Kidney (tissue), 14 donors: Measurements from ENCODE around the gene SCMH1. TPM values are rescaled to one million over a fixed set of nuclear protein-coding genes. Genes with fewer than 3 reads are reported as not detected.

Source experiments
- DNase-seq, 5 donors: peaks; one replicate each; pipeline ENCODE4 v3.0.0-alpha.2; 2013 to 2020
- FAIRE-seq: peaks from 2 replicates; lab custom pipeline; 2012; peaks lifted over from hg19 to GRCh38; lab: Jason Lieb, UNC
- H3K27ac ChIP-seq, 2 donors: one replicate each; pipeline ENCODE4 v1.7.0; 2013; ENCODE audit warnings: low read depth in 2 of 2, low read length in 2 of 2, inconsistent platforms in 1 of 2
- H3K27me3 ChIP-seq: one replicate; pipeline ENCODE4 v1.7.1; 2013; ENCODE audit warnings: low read length, inconsistent platforms; ENCODE audit not compliant: control insufficient read depth, insufficient read depth
- H3K36me3 ChIP-seq, 3 donors: one replicate each; pipeline versions ENCODE4 v1.7.0 to v1.7.1; 2013; ENCODE audit warnings: low read length in 3 of 3, control low read depth in 1 of 3, inconsistent platforms in 1 of 3; ENCODE audit not compliant: insufficient read depth in 3 of 3, control insufficient read depth in 2 of 3
- H3K4me1 ChIP-seq, 3 donors: one replicate each; pipeline versions ENCODE4 v1.7.0 to v1.7.1; 2013; ENCODE audit warnings: low read length in 3 of 3, inconsistent platforms in 1 of 3, low read depth in 1 of 3; ENCODE audit not compliant: control insufficient read depth in 2 of 3, insufficient read depth in 2 of 3
- H3K4me3 ChIP-seq, 3 donors: one replicate each; pipeline versions ENCODE4 v1.7.0 to v1.8.1; 2013; ENCODE audit warnings: low read length in 3 of 3, control low read depth in 1 of 3, inconsistent platforms in 1 of 3
- H3K9ac ChIP-seq, 3 donors: one replicate each; pipeline versions ENCODE4 v1.7.0 to v1.7.1; 2013; ENCODE audit warnings: low read length in 3 of 3, control low read depth in 1 of 3, inconsistent platforms in 1 of 3
- H3K9me3 ChIP-seq, 3 donors: one replicate each; pipeline versions ENCODE4 v1.7.0 to v1.7.1; 2013; ENCODE audit warnings: low read length in 3 of 3, control low read depth in 1 of 3, inconsistent platforms in 1 of 3; ENCODE audit not compliant: control insufficient read depth in 2 of 3, insufficient read depth in 1 of 3
- intact Hi-C: fragments of 100-400 bp; cut with DNase I; formaldehyde crosslinking; loops from one replicate; pipeline ENCODE4 v1.11.1; 2022
- polyA plus RNA-seq: library from polyadenylated mRNA; stranded (reverse); fragments of 350-450 nt; fragmentation: Illumina TruSeq; extraction: RNeasy Lipid Tissue Mini Kit (QIAGEN cat#74804); gene quantifications from one replicate; pipeline ENCODE4 v1.2.3, GENCODE V29; 2014; ENCODE audit warnings: low read depth, low replicate concordance; ENCODE audit not compliant: insufficient read depth
- total RNA-seq: library from RNA; stranded (reverse); fragmentation: NEBNext Ultra II Directional; extraction: Animal tissue kit (Norgen Biotek cat#: 25700); gene quantifications from one replicate; pipeline ENCODE4 v1.2.1, GENCODE V29; 2021
- TF ChIP-seq, protein P1 (sequence below): IDR thresholded peaks from 3 replicates; pipeline ENCODE4 v1.5.1; 2012; ENCODE audit warnings: mild to moderate bottlenecking, moderate library complexity, borderline replicate concordance; ENCODE audit not compliant: insufficient read depth; ENCODE audit errors: extremely low read depth
- donor health status: control.
- donor health status: control.
- donor health status: control.
- donor health status: control.
- donor health status: control.
- donor health status: DM: yes; HTN: yes; CAD: no.
- donor health status: Normal renal cell carcinoma (clear cell type).

Gene SCMH1
- total and polyA plus RNA-seq, 2 donors from 2014 or later: 26.4 to 58.3 TPM

DNA sequence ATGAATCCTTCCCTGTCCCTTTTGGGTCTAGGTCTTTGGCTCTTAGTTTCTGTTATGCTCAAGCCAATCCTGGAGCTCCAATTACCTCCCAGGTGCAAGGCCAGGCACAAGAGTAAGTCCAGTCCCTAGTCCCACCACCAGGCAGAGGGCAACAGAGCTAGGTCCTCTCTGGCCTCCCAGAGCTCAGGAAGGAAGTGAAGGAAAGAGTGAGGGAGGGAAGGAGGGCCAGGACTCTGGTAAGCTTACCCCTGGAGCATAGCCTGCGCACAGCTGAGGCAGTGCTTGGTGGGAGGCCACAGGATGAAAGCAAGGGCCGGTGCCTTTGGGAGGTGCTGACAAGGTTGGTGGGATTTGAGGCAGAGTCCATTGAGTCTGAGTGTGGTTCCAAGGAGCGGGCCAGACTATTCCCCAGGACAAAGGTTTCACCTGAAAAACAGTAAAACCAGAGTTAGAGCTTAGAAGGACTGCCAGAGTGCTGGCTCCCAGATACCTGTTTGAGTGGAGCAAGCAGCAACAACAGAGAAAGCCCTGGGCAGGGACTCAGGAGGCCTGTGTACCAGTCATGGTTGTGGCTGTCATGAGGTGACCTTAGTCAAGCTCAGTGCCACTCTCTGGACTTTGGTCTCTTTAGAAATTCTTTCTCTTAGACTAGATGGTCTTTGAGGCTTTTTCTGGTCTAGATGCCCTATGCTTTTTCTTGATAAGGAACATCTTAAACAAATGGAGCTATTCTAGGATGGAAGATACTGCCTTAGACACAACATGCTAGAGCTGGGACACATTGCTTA is 204.8 kb downstream of the SCMH1 start:
- H3K36me3 ChIP-seq: peaks cover 4 to 37% (median 22%) of the 10 kb centered on the region in 3 donors
- DNase-seq: no peak
- H3K27me3 ChIP-seq: no peaks in the 10 kb centered on the region
- no peaks in the 10 kb centered on the region for H3K9me3 ChIP-seq
- TF ChIP-seq, protein P1, sequence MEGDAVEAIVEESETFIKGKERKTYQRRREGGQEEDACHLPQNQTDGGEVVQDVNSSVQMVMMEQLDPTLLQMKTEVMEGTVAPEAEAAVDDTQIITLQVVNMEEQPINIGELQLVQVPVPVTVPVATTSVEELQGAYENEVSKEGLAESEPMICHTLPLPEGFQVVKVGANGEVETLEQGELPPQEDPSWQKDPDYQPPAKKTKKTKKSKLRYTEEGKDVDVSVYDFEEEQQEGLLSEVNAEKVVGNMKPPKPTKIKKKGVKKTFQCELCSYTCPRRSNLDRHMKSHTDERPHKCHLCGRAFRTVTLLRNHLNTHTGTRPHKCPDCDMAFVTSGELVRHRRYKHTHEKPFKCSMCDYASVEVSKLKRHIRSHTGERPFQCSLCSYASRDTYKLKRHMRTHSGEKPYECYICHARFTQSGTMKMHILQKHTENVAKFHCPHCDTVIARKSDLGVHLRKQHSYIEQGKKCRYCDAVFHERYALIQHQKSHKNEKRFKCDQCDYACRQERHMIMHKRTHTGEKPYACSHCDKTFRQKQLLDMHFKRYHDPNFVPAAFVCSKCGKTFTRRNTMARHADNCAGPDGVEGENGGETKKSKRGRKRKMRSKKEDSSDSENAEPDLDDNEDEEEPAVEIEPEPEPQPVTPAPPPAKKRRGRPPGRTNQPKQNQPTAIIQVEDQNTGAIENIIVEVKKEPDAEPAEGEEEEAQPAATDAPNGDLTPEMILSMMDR: no peak
- no peak for FAIRE-seq
- peaks cover 0 to 7% (median 0%) of the 10 kb centered on the region in 3 donors for H3K4me1 ChIP-seq
- intact Hi-C loops: no loop called here
- no peak overlapping the region for H3K27ac ChIP-seq
- H3K4me3 ChIP-seq: no peak overlapping the region
- no peak overlapping the region for H3K9ac ChIP-seq

GRCh38 chr1:41033272-41033671 is 208.8 kb downstream of the SCMH1 start:
- Histone ChIP-seq H3K36me3 (peaks cover 12 to 41% (median 13%) of the 10 kb centered on the region in 3 donors), H3K4me3 (no peak overlapping the region), H3K4me1 (peaks cover 0 to 16% (median 0%) of the 10 kb centered on the region in 3 donors), H3K9me3 (no peaks in the 10 kb centered on the region), H3K9ac (no peak overlapping the region), H3K27ac (no peak overlapping the region), H3K27me3 (no peaks in the 10 kb centered on the region)
- TF ChIP-seq, protein P1: no peak
- DNase-seq (no peak), FAIRE-seq (no peak)
- intact Hi-C loops: no loop called here

DNA sequence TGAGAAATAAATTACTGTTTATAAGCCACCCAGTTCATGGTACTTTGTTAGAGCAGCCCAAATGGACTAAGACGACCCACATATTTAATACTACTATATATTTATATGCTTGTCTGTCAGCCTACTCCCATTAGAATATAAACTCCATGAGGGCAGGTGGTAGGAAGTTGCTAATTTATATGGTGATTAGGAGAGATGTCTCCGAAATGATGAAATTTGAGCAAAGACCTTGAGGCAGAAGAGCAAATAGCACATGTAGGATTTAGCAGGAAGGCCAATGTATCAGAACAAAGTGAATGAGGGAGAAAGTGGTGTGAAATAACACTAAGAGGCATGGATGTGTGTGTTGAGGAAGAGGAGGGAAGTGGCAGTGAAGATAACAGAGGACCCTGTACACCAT is 210.0 kb downstream of the SCMH1 start:
- TF ChIP-seq, protein P1: no peak
- Histone ChIP-seq H3K9me3 (no peaks in the 10 kb centered on the region), H3K36me3 (peaks cover 12 to 40% (median 12%) of the 10 kb centered on the region in 3 donors), H3K9ac (no peak overlapping the region), H3K27ac (no peak overlapping the region), H3K4me3 (no peak overlapping the region), H3K4me1 (peaks cover 0 to 9% (median 0%) of the 10 kb centered on the region in 3 donors), H3K27me3 (no peaks in the 10 kb centered on the region)
- FAIRE-seq (no peak), DNase-seq (no peak)
- intact Hi-C loops: no loop called here
